ENCODE results near the gene CFAP45.

The CFAP45 gene

DNA sequence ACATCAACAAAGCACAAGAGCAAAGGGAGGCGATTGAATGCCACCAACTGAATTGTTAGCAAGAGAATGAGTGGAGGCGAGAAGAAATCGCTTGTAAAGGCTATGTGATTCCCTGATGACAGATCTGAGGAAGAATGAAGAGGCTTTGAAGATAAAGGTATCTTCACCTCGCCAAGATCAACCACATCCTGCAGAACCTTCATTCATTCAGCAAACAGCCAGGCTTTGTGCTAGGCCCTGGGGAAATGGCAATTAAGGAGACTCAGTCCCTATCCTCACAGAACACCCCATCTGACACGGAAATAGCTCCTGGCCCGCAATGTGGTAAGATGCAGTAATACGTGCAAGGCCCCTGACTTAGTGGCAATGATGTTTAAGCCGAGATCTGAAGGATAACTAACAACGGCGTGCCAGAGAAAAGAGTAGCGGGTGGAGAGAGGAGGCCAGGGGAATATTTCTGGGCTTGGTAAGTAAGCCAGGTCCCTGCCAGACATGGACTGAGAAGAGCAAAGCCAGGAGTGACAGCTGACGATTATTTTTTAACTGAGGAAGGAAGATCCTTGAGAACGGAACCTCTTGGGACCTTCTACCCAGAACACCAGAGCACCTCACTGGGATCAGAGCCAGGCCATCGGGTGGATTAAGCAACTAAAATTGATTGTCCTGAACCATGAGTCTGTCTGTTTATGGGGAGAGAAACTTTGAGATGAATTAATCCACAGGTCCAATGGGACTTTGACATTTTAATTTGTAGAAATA, 32.9 kb downstream of the CFAP45 start:
- no peaks in the 10 kb centered on the region for H3K4me1 ChIP-seq (ENCODE audit: control insufficient read depth, low read length)

DNA sequence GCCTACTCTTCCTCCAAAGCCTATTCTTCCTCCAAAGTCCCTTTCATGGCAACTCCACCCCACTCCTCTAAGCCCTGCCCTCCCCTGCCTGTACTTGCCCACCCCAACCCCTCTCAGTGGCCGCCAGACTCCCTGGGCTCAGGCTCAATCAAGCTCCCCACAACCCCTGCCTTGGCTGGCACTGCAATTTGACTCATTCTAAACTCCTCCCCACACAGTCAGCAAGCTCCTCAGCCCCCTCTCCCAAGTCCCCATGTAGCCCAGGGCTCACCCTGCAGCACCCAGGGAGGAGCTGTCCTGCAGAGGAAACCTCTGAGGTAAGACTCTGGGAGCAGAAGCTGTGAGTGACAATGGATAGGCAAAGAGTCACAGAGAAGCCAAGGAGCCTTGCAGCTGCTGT, 33.9 kb downstream of the CFAP45 start:
- Histone ChIP-seq H3K9me2 (replicated peaks; ENCODE audit: control insufficient read depth, low read length) (no peaks in the 10 kb centered on the region), H4K20me1 (ENCODE audit: control insufficient read depth, insufficient read depth, low read depth, low read length) (no peaks in the 10 kb centered on the region), H3K4me1 (ENCODE audit: control insufficient read depth, low read length) (no peaks in the 10 kb centered on the region), H3K4me3 (ENCODE audit: low read length) (no peak overlapping the region), H3K27me3 (ENCODE audit: control insufficient read depth, low read length) (peaks cover 20% of the 10 kb centered on the region), H3K36me3 (ENCODE audit: control insufficient read depth, low read length) (no peaks in the 10 kb centered on the region), H3K79me2 (ENCODE audit: control insufficient read depth, low read length) (no peaks in the 10 kb centered on the region), H3F3A (ENCODE audit: control insufficient read depth, insufficient read depth) (no peaks in the 10 kb centered on the region), H3K9me3 (ENCODE audit: control insufficient read depth, insufficient read depth, low read length) (no peaks in the 10 kb centered on the region), H3K27ac (ENCODE audit: low read depth, low read length) (no peak overlapping the region), H3K4me2 (ENCODE audit: low read length) (no peak overlapping the region)
- TF ChIP-seq, protein P1, sequence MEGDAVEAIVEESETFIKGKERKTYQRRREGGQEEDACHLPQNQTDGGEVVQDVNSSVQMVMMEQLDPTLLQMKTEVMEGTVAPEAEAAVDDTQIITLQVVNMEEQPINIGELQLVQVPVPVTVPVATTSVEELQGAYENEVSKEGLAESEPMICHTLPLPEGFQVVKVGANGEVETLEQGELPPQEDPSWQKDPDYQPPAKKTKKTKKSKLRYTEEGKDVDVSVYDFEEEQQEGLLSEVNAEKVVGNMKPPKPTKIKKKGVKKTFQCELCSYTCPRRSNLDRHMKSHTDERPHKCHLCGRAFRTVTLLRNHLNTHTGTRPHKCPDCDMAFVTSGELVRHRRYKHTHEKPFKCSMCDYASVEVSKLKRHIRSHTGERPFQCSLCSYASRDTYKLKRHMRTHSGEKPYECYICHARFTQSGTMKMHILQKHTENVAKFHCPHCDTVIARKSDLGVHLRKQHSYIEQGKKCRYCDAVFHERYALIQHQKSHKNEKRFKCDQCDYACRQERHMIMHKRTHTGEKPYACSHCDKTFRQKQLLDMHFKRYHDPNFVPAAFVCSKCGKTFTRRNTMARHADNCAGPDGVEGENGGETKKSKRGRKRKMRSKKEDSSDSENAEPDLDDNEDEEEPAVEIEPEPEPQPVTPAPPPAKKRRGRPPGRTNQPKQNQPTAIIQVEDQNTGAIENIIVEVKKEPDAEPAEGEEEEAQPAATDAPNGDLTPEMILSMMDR (IDR thresholded peaks at IDR 0.05; ENCODE audit: low read depth, low read length, poor library complexity, severe bottlenecking): no peak
- no peak for TF ChIP-seq EZH2phosphoT487 (IDR thresholded peaks at IDR 0.05; ENCODE audit: borderline replicate concordance, low read length)

More for the DNA sequence above, 32.9 kb downstream of the CFAP45 start:
- H3K9me2 ChIP-seq (replicated peaks; ENCODE audit: control insufficient read depth, low read length): no peaks in the 10 kb centered on the region
- H3K4me3 ChIP-seq (ENCODE audit: low read length): no peak overlapping the region
- no peak overlapping the region for H3K4me2 ChIP-seq (ENCODE audit: low read length)
- H3K9me3 ChIP-seq (ENCODE audit: control insufficient read depth, insufficient read depth, low read length): no peaks in the 10 kb centered on the region
- peaks cover 18% of the 10 kb centered on the region for H3K27me3 ChIP-seq (ENCODE audit: control insufficient read depth, low read length)
- TF ChIP-seq EZH2phosphoT487 (IDR thresholded peaks at IDR 0.05; ENCODE audit: borderline replicate concordance, low read length): no peak
- TF ChIP-seq, protein P1 (IDR thresholded peaks at IDR 0.05; ENCODE audit: low read depth, low read length, poor library complexity, severe bottlenecking): no peak
- no peak overlapping the region for H3K27ac ChIP-seq (ENCODE audit: low read depth, low read length)
- no peaks in the 10 kb centered on the region for H3K36me3 ChIP-seq (ENCODE audit: control insufficient read depth, low read length)
- no peaks in the 10 kb centered on the region for H3F3A ChIP-seq (ENCODE audit: control insufficient read depth, insufficient read depth)
- H3K79me2 ChIP-seq (ENCODE audit: control insufficient read depth, low read length): no peaks in the 10 kb centered on the region
- H4K20me1 ChIP-seq (ENCODE audit: control insufficient read depth, insufficient read depth, low read depth, low read length): no peaks in the 10 kb centered on the region

DNA sequence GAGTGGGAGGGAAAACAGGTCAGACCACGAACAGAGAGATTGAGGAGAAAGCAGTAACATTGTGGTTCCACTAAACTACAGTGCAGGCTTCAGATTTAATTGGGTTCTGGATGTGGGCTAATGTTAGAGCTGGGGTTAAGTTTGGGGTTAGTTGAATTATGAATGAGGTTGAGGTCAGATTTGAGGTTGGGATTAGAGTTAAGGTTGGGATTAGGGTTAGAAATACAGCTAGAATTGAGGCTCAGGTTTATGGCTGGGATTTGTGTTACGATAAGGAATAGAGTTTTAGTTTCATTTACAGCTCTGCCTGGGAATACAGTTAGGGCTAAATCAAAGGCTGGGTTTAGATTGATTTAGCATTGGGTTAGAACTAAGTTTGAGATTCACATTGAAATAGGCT, 35.7 kb downstream of the CFAP45 start:
- Histone ChIP-seq H3K36me3 (ENCODE audit: control insufficient read depth, low read length) (no peaks in the 10 kb centered on the region), H3K4me3 (ENCODE audit: low read length) (no peak overlapping the region), H3K79me2 (ENCODE audit: control insufficient read depth, low read length) (no peaks in the 10 kb centered on the region), H3K4me2 (ENCODE audit: low read length) (no peak overlapping the region), H3K4me1 (ENCODE audit: control insufficient read depth, low read length) (no peaks in the 10 kb centered on the region), H3F3A (ENCODE audit: control insufficient read depth, insufficient read depth) (no peaks in the 10 kb centered on the region), H3K9me2 (replicated peaks; ENCODE audit: control insufficient read depth, low read length) (no peaks in the 10 kb centered on the region), H3K27ac (ENCODE audit: low read depth, low read length) (no peak overlapping the region), H3K9me3 (ENCODE audit: control insufficient read depth, insufficient read depth, low read length) (no peaks in the 10 kb centered on the region), H3K27me3 (ENCODE audit: control insufficient read depth, low read length) (peaks cover 17% of the 10 kb centered on the region), H4K20me1 (ENCODE audit: control insufficient read depth, insufficient read depth, low read depth, low read length) (no peaks in the 10 kb centered on the region)
- TF ChIP-seq, protein P1 (IDR thresholded peaks at IDR 0.05; ENCODE audit: low read depth, low read length, poor library complexity, severe bottlenecking): no peak
- no peak for TF ChIP-seq EZH2phosphoT487 (IDR thresholded peaks at IDR 0.05; ENCODE audit: borderline replicate concordance, low read length)

Measured in DOHH2 (cell line).